Measurements from ENCODE around the gene STK24.

- TF ChIP-seq CTCF (conservative IDR thresholded peaks at IDR 0.05; ENCODE audit: low read depth, low read length), result no peak
- TF ChIP-seq EZH2 (IDR thresholded peaks at IDR 0.05; ENCODE audit: borderline replicate concordance, low read depth, low read length, poor library complexity, severe bottlenecking), result no peak
These were observed 65.5 kb downstream of the STK24 start for GRCh38 chr13:98511435-98511834.

Measured in A673 (cell line).